ENCODE measurements around the gene CUL2.

- TF ChIP-seq CTCF (IDR thresholded peaks at IDR 0.05) (no peak), POLR2A (IDR thresholded peaks at IDR 0.05) (no peak), POLR2AphosphoS5 (IDR thresholded peaks at IDR 0.05; ENCODE audit: insufficient read depth in 1 of 2, low read depth in 1 of 2) (no peak)
Observed at GRCh38 chr10:35005868-35006267, 84.3 kb downstream of the CUL2 start.
